HEK293T (cell line): ENCODE results near the gene MTERF4.

Source experiments
- FOXM1 ChIP-seq: fragments of 450-650 bp; IDR thresholded peaks from 2 replicates; pipeline ENCODE4 v1.6.1; 2017; ENCODE audit warnings: mild to moderate bottlenecking, borderline replicate concordance
- HDGF ChIP-seq: fragments of 450-650 bp; IDR thresholded peaks from 2 replicates; pipeline ENCODE4 v1.6.1; 2017; ENCODE audit warnings: antibody characterized with exemption, borderline replicate concordance
- SP1 ChIP-seq: fragments of 450-650 bp; IDR thresholded peaks from 2 replicates; pipeline ENCODE4 v1.6.1; 2017
- TF ChIP-seq, protein P1 (sequence below): fragments of 450-650 bp; IDR thresholded peaks from 2 replicates; pipeline ENCODE4 v1.6.1; 2016

DNA sequence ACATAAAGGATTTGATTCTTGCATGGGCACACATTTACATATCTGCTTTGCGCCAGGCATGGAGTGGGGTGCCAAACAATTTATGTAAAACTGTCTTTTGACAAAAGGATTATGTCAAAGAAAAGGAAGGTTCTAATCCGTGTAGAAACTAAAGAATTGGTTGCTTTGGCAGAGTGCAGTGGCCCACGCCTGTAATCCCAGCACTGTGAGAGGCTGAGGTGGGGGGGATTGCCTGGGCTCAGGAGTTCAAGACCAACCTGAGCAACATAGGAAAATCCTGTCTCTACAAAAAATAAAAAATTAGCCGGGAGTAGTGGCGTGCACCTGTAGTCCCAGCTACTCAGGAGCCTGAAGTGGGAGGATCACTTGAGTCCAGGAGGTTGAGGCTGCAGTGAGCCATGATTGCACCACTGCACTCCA lies 1.1 kb upstream of the MTERF4 start:
- no peak for TF ChIP-seq SP1
- TF ChIP-seq HDGF = no peak
- TF ChIP-seq, protein P1, sequence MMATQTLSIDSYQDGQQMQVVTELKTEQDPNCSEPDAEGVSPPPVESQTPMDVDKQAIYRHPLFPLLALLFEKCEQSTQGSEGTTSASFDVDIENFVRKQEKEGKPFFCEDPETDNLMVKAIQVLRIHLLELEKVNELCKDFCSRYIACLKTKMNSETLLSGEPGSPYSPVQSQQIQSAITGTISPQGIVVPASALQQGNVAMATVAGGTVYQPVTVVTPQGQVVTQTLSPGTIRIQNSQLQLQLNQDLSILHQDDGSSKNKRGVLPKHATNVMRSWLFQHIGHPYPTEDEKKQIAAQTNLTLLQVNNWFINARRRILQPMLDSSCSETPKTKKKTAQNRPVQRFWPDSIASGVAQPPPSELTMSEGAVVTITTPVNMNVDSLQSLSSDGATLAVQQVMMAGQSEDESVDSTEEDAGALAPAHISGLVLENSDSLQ = no peak
- no peak for TF ChIP-seq FOXM1
